Right ventricle myocardium superior (tissue), 1 donor: ENCODE measurements around the gene CATSPER1. TPM values are rescaled to one million over a fixed set of nuclear protein-coding genes. Genes with fewer than 3 reads are reported as not detected.
A peak's percentile ranks its signal among the peaks of the same experiment; 100 is the strongest.
"Not testable (repeated sequence)": the region's sequence is repeated elsewhere in the genome, so short reads cannot be mapped to it uniquely, and the experiment has no call there.

Experiments
- ATAC-seq: fragments of 200-7000 bp; cut with Tn5 transposase; one replicate; pipeline ENCODE4 v1.9.1; 2020; ENCODE audit warnings: mild to moderate bottlenecking; ENCODE audit not compliant: poor library complexity
- DNase-seq: peaks from one replicate; pipeline ENCODE4 v3.0.0-alpha.2; 2020
- intact Hi-C: fragments of 100-400 bp; cut with DNase I; formaldehyde crosslinking; loops from one replicate; pipeline ENCODE4 v1.11.2; 2022
- total RNA-seq: library from RNA; stranded (reverse); fragmentation: NEBNext Ultra II Directional; extraction: Animal tissue kit (Norgen Biotek cat#: 25700); gene quantifications from one replicate; pipeline ENCODE4 v1.2.1, GENCODE V29; 2021
- donor health status: DM: no; HTN: yes; CAD: no; lungs with severe emphysema.

The CATSPER1 gene
- total RNA-seq, 1 donor from 2014 or later = not detected

- ATAC-seq, DNase-seq, intact Hi-C loops: not testable (repeated sequence)
Measured at GRCh38 chr11:66010036-66010435, 16.2 kb downstream of the CATSPER1 start.

DNA sequence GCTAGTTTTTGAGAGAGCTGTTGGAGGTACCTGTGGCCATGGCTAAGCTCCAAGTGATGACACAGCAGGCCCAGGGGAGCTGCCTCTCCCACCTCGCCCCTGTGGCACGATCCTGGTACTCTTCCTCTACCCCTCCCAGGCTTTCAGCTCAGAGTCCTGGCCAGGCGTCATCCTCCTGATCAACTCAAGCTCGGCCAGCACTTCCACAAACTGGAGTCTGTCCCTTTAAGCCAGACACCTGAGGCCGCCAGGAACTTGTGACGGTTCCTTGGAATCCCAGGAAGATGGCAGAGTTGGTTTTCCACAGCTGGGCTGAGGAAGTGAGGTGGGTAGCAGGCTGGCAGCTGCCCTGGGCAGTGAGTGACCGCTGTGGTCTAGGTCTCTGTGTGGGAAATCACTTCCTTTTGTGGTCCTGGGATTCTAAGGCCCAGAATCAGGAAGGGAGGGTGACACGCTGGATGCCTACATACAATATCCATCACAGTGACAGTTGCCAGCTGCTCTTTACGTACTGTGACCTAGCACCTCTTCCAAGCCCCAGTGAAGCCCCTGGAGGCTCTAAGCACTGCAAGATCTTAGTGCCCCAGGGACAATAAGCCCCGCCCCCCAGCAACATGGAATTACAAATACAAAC, 17.7 kb downstream of the CATSPER1 start:
- intact Hi-C loops = no loop called here
- DNase-seq (no peak), ATAC-seq (no peak)

DNA sequence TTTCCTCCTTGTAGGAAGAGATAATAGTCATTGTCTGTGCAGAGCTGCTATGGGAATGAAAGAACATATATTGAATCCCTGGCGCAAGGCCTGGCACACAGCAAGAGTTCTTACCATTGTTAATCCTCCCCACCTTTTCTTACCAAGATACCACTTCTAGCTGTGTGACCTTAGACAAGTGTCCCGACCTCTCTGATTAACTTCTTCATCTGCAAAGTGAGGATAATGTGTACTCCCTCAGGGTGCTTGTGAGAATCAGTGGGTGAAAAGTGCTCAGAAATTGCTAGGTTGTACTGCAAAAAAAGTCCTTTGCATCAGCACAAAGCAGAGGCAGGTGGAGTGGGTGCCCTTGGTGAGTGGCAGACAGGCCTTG, 18.2 kb downstream of the CATSPER1 start:
- intact Hi-C loops = no loop called here
- no peak for ATAC-seq
- no peak for DNase-seq

GRCh38 chr11:66007201-66007634, 19.1 kb downstream of the CATSPER1 start:
- intact Hi-C loops = no loop called here
- no peak for ATAC-seq
- DNase-seq = no peak

GRCh38 chr11:66006891-66007176, 19.4 kb downstream of the CATSPER1 start:
- DNase-seq (no peak), ATAC-seq (no peak)
- intact Hi-C loops = no loop called here

DNA sequence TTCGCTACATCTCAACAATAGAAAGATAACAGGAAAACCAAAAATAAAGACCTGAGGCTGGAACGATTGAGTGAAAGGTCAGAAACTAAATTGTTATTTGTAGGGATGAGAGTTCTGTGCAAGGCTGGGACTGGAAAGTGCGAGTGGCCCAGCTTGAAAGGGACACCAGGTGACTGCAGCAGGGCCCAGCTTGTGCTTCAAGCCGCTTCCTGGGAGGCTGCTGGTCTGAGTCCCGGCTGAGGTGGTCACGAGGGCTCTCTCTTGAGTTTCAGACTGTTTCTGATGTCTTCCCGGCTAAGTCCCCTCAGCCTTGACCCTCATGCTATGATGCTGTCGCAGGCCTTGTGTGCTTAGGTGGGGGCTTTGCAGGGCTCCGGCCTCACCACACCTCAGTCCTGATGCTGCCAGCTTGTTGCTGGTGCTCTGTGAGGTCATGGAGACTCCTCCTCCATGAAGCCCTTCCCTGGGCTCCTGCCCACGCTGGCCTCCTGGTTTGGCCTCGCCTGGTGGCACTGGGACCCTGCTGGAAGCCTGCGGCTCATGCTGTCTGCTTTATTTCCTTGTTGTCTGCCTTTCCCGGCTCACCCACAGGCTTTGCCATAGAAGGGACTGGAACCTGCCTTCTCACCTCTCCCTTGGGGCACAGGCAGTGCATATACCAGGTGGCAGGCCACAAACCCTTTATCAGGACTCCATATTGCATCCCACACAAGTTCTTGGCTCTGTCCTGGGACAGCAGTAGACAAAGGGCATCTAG, 20.0 kb downstream of the CATSPER1 start:
- no peak for DNase-seq
- no peak for ATAC-seq
- intact Hi-C loops = no loop called here

DNA sequence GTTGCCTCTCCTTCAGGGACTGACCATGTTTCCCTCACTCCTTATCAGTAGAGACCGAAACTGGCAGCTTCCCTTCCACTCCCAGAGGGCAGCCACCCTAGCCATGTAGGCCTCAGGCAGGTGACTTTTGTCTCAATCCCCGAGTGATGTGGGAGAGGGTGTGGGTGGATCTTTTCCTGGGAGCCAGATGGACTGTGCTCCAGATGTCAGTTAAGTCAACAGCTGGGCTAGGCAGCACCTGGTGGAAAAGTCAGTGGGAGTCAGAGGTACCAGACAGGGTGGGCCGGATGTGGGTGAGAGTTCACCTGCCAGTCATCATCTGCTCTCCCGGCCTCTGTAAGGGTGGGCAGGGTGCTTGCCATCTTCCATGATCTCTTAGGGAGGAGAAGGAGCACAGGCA, 22.1 kb downstream of the CATSPER1 start:
- intact Hi-C loops = no loop called here
- ATAC-seq = no peak
- no peak for DNase-seq

DNA sequence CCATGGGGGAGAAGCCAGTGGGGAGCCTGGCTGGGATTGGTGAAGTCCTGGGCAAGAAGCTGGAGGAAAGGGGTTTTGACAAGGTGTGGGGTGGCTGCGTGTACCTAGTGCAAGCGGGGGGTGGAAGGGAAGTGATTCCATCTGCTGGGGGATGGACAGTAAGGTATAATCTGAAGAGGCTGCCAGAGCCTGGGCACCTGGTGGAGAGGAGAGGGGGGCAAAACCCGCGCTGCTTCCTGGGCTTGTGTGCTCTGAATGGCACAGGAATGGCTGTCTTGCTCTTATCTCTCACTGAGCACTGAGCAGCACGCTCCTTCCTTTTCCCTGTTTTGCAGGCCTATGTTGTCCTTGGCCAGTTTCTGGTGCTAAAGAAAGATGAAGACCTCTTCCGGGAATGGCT, 23.0 kb downstream of the CATSPER1 start:
- no peak for ATAC-seq
- intact Hi-C loops = no loop called here

GRCh38 chr11:66002648-66003225, 23.5 kb downstream of the CATSPER1 start:
- intact Hi-C loops = no loop called here
- peak; percentile 70 for DNase-seq

More for the DNA sequence above, 23.0 kb downstream of the CATSPER1 start:
- no peak for DNase-seq

DNA sequence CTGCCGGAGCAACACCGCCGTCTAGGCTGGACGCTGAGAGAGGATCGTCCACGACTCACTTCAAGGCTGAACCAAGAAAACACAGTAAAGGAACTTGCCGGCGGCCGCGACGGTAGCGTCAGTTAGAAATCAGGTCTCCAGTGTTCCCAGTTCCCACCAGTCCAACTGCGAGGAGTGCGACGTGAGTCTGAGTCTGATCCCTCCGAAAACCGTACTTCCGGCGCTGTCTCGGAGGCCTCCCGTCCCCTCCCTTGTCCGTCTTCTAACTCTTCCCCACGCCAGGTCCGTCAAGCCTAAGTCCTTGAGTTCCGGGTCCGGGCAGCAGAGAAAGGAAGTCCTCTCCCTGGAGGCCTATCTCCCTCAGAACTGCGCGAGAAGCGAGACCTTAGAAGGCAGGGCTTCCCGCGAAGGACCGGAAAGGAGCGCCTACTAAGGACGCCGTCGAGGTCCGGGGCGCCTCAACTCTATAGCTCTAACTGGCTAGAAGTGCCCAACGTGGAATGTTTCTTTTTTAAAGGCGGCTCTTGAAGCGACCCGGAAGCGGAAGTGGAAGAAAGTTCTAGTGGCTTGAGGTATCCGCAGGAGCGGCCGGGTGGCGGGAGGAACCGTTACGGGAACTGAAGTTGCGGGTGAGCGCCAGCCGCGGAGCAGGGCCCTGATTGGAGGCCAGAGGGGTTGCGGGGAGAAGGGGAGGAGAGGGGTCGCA, 24.2 kb downstream of the CATSPER1 start, which contains the start of the genes BANF1 and EIF1AD:
Gene BANF1, plus strand, starts transcription at position 562 of the 706 bp plus-strand sequence. CDS start 748 bp downstream, outside the sequence.
Gene EIF1AD, minus strand, starts transcription at position 216 of the 706 bp plus-strand sequence. CDS start 1,768 bp downstream, outside the sequence.
- DNase-seq (peak; percentile 92), ATAC-seq (peak; percentile 93)
- intact Hi-C loops = no loop called here

More at GRCh38 chr11:66002648-66003225, 23.5 kb downstream of the CATSPER1 start:
- ATAC-seq = peak; percentile 91

- intact Hi-C loops = no loop called here
- no peak for DNase-seq
- ATAC-seq = no peak
Measured at GRCh38 chr11:65997286-65997685, 29.0 kb downstream of the CATSPER1 start.

GRCh38 chr11:65992056-65992455, 34.2 kb downstream of the CATSPER1 start:
- no peak for ATAC-seq

GRCh38 chr11:65988791-65989592, 37.3 kb downstream of the CATSPER1 start:
- intact Hi-C loops = loop anchor here (5.0 kb wide), 1 partner anchor 282 kb away; no protein-coding TSS in a partner anchor

More at GRCh38 chr11:65992056-65992455, 34.2 kb downstream of the CATSPER1 start:
- intact Hi-C loops = no loop called here
- DNase-seq = no peak

GRCh38 chr11:65987336-65987735, 38.9 kb downstream of the CATSPER1 start:
- intact Hi-C loops = loop anchor here (2.0 to 5.0 kb wide), 2 partner anchors 101 to 280 kb away; no protein-coding TSS in a partner anchor
- no peak for ATAC-seq
- DNase-seq = no peak

More at GRCh38 chr11:65988791-65989592, 37.3 kb downstream of the CATSPER1 start:
- ATAC-seq (peak; percentile 99), DNase-seq (peak; percentile 82)

DNA sequence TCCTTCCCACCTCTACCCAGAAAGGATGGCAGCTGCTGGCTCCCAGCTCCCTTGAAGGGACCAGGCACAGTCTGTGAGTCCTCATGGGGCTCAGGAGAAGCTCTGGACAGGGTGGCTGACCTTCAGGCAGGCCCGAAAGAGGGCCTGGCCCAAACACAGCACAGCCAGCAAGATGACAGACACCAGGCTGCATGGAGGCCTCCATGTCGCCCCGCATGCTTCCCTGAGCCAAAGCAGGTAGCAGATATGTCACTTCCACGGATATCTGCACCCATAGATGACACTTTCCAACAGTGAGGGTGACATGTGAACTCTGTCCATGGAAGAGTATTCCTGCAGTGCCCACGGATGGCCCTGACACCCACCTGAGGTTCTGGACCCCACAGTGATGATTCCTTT, 42.7 kb downstream of the CATSPER1 start:
- DNase-seq (no peak), ATAC-seq (no peak)
- intact Hi-C loops = no loop called here

DNA sequence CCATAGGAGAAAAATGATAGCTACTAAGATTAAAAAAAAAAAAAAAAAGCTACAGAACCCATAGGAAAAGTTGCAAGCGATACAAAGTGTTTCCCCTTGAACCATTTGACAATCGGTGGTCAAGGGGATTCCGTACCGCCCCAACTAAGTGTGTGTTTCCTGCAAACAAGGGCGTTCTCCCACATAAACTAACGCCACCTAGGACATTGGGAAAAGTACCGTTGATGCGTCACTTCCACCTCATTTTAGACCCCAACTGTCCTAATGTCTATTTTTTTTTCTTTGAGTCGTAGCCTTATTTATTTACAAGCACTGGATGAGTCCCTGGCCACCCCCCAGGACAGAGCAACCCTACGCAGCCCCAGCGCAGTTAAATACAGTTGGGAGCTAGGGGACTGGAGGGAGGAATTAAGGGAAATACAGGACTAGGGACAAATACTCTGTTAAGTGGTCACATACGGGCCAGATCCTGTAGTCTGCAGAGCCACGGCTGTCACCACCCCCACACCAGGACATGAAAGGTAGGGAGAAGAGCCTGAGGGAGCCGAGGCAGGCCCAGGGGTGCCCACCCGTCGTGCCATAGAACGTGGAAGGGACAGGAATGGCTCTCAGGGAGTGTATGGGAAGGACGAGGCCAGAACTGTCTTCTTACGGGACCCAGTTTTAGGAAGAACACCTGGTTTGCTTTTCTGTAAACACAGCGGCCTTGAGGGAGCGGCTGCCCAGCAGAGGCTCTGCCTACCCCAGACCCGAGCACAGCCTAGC, 43.3 kb downstream of the CATSPER1 start:
- ATAC-seq (no peak), DNase-seq (no peak)
- intact Hi-C loops = no loop called here

DNA sequence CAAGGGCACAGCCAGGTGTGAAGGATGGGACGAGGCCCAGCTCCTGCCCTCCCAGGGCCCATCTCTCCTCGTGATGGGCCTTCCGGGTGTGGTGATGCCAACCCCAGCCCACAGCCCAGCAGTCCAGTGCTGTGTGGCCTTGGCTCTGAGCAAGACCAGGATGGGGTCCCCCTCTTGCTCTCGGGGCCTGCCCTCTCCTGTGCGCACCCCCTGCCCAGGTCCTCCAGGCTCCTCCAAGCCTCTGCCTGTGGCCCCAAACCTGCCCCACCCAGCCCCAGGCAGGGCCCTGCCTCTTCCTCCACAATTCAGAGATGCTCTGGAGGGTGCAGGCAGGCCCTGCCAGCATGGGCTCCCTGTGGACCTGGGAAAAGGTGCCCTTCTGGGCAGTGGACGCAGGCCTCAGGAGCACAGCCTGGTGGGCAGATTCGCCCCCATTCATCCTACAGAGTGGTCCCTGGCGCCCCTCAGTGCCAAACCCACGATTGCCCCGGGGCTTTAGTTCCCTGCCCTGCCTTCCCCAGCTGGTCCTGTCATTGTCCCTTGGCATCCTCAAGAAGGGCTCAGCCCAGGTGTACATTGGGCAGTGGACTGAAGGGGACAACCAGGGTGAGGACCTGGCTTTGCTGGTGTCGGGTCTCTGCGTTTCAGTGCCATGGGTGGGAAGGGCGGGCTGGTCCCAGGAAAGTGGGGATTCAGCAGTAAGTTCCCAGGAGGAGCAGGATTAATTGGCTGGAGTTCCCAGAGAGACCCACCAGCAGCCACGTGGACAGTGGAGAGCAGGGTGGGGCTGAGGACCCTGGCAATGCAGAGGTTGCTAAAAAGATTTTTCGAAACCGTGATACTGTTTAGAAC, 44.1 kb downstream of the CATSPER1 start:
- no peak for DNase-seq
- intact Hi-C loops = no loop called here
- ATAC-seq = no peak
